Activated CD8-positive, alpha-beta memory T cell treated with anti-CD3 and anti-CD28 coated beads, Interleukin-2, amount 50 U/mL, for 48 hours (primary cell): ENCODE data around the gene SOX6.
"Not testable (repeated sequence)": the region's sequence is repeated elsewhere in the genome, so short reads cannot be mapped to it uniquely, and the experiment has no call there.

ENCODE experiments used
- DNase-seq: peaks from one replicate; pipeline ENCODE4 v3.0.0-alpha.2; 2020

SOX6 gene

DNA sequence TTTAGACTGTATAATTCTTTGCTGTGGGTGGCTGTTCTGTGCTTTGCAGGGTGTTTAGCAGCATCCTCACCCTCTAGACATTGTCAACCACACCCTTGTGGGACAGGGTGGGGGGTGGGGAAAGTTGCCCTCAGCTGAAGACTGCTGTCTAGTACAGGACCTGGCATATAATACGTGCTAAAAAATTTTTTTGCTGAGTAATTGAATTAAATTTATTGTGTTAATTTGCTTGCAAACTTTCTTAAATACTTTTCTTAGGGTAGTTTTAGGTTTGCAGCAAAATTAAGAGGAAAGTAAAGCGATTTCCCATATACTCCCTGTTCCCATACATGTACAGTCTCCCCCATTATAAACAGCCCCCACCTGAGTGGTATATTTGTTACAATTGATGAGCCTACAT lies 268.5 kb downstream of the SOX6 start:
- DNase-seq = no peak

DNA sequence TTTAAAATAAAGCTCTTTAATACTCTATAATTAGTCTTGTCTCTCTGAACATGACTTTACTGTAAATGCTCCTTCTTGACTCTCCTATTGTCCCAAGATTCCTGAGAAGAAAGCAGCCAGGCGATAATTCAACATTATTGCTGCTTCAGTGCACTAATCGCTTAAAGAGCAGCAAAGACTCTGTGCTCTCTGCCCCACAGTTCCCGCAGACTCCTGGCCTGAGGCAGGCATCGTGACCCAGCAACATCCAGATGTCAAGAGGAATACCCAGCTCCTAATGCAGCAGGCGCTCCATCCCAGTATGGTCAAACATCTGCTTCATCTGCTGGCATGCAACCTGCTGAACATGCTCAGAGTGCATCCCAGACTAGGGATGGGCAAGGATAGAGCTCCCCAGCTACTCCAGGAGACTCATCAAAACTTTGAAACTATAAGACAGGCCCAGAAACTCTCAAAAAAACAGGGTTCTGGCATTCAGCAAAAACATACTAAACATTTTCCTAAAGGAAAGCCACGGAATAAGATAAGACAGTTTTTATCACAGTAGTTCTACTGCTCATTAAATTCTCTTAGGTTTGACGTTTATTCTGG lies 270.0 kb downstream of the SOX6 start:
- DNase-seq = no peak

DNA sequence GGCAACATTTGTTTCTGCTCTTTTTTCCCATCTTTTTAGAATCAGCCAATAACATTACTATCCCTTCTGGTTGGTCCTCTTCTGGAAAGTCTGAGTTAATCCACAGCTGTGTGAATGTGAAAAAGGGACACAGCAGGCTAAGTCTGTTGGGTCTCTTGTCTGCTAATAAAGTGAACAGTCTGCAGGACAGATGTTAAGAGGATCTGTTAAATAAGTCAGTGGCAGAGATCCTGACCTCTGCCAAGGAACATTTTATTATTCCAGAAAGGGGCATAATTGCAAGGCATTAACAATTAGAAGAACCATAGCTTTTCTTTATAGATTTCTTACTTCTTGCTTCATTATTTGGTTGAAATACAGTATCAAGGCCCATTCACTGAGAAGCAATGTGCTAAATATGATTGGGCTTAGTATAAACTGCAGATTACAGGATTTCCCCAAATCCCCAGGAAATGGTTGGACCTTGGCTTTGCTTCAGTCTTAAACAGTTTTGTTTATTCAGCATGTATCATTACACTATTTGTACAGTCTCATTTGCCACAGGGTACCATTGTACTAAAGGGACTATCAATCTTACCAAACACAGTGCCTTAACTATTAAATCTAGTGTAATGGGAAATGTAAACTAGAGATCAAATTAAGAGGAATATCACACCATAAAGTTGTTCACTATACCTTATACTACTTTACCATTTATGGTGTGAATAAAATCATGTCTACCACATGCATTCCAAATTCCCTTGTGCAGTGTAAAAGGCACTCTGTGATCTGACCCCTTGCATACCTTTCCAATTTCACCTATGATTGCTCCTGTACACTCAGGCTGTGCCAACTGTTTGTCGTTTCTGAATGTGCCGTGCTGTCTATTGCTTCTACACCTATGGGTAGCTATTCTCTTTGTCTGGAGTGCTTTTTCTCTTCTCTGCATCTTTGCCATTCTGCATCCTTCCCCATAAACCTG lies 274.0 kb downstream of the SOX6 start:
- no peak for DNase-seq

DNA sequence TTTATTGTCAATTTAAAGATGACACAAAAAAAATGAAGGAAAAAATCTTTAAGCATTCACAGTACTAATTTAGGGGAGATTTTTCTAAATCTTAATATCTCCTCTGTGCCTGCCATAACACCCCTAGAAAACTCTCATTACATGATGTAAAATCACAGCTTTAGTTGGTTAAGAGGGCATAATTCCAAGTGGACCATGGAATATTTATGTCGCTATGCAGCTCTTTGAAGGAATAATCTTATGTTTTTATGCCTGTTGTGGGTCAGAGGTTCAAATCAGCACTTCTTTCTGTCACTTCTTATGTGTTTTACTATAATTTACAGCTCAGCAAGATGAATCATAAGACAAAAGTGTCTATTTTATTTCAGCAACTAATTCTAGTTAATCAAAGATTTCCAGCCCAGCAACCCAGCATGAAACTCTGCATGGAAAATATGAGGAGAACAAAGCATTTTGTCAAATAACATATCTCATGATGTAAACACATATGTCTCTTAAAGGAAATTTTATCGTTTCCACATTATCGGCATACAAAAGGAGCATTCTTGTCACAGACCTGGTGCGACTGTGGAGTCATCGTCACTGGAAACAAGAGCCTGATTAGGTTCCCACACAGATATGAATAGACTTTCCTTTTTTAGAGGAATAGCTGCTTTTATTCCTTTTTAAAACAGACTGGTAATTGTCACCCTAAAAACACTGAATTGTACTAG lies 274.8 kb downstream of the SOX6 start:
- DNase-seq = no peak

DNA sequence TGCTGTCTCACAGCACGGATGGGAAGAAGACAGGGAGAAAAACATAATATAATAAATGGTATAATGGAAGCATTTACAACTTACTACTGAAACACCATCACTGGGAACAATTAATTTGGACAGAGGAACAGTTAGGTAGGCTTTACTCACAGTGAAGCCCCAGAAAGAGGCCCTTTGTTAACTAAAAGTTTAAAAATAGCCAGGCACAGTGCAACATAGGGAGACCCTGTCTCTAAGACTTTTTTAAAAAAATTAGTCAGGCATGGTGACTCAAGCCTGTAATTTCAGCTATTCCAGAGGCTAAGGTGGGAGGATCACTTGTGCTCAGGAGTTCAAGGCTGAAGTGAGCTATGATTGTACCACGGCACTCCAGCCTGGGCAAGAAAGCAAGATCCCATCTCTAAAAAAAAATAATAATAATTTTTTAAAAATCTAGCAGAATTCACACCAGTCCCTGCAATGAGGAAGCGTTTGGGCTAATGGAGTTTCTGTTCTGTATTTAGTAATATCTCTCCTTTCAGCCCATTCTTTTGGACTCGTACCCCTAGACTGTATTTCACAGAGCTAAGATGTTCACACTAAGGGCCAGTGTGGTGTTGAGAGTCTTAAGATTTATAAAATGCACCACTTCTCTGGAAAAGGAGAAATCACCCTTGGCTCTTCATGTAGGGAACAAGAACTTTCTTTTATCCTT lies 275.5 kb downstream of the SOX6 start:
- no peak for DNase-seq

DNA sequence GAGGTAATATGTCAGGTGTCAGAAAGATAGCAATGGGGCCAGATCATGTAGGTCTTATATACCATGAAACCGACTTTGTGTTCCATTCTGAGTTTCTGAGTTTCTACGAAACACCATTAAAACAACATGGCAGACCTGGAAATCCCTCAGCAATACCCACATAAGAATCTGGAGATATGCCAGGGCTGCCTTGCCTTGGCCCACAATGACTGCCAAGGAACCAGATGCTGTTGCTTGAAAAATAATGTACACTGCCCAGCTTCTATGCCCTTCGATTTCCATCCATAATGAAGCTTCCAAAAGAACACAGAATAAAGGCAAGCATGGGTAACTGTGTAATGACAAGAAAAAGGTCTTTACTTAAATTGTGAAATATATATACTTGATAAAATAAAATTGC lies 277.4 kb downstream of the SOX6 start:
- no peak for DNase-seq

DNA sequence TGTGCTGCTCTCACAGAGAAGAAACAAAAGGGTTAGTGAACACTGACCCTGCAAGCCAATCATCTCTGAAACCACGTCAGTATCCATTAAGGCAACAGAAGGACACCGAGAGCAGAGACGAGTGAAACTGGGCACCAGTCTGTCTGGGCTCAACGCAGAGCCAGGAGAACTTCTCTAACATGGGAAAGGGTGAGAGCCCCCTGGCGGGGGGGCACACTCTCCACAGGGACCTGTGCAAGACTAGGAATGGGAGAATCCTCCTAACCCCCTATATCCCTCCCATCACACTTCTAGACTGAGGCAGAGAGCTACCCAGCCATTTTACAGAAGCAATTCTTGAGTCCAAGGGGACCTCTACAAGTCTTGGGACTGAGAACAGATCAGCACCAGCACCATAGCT lies 285.8 kb downstream of the SOX6 start:
- no peak for DNase-seq

DNA sequence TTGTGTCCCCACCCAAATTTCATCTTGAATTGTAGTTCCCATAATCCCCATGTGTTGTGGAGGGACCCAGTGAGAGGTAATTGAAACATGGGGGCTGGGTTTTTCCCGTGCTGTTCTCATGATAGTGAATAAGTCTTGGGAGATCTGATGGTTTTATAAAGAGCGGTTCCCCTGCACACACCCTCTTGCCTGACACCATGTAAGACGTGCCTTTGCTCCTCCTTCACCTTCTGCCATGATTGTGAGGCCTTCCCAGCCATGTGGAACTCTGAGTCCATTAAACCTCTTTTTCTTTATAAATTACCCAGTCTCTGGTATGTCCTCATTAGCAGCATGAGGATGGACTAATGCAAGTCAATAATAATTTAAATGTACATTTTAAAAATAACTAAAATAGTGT lies 289.1 kb downstream of the SOX6 start:
- DNase-seq = not testable (repeated sequence)

DNA sequence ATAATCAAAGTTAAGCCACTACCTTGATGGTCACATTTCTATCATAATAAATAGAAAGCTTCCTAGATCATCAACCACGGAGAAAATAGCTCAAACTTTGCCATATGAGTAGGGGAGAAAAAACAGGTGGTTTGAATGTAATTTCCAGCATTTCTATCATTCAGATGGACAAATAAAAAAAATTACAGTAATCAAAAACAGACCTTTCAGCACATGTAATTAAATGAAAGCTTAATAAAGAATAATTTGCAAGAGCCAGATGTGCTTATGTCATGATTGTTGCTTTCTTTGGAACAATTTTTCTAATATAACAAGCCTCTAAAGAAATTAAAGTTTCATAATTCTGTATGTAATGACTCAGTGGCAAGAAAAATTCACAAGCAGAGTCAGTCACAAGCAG lies 297.0 kb downstream of the SOX6 start:
- DNase-seq = no peak

DNA sequence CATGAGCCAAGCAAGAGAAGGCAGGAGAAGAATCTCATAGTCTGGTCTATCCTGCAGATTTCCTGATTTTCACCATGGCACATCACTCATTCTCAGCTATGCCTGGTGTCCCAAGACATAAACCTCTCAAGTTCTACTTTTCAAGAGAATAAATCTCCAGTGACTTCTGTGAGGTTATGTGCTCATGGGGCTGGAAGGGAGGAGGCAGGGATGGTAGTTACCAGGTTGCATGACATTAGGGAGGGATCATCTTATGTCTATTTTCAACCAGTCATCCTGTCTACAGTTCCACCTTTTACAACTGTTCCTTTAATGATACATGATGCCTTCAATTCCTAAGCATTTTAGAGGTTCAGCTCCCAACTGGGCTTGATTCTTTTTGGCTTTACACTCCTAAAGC lies 297.7 kb downstream of the SOX6 start:
- no peak for DNase-seq

DNA sequence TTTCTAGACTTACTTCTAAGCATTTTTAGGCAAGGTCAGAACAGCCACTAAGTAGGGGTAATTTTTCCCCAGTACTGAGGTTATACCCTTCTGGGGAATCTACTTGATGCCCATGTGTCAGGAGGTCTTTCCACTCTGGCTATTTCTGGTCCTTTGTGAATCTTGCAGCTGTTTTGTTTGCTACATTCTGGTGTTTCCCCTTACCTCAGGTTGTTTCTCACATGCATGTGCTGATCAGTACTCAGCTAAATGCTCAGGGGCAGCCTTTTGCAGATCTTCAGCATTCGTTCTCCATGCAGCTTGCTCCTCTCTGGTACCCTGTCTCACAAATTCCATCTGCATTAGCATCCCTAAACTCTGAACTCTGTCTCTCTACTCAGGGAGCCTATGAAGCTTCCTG lies 303.6 kb downstream of the SOX6 start:
- no peak for DNase-seq

DNA sequence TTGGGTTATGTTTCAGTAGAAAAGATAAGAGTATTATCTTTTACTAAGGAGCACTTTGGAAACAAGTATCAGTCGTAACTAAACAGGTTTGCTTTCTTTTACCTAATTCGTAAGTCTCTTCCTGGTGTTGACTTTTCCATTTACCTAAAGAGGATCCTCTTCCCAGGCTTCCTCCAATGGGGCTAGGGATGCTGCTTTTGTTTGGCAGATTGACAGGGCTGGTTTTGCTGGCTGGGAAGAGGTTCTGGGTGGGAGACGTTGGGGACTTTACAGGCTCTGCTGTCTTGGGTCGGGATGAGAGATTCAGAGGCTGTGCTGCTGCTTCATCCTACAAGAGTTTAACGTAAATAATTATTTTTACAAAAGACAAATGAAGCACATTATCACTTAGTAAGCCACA lies 306.7 kb downstream of the SOX6 start:
- no peak for DNase-seq

DNA sequence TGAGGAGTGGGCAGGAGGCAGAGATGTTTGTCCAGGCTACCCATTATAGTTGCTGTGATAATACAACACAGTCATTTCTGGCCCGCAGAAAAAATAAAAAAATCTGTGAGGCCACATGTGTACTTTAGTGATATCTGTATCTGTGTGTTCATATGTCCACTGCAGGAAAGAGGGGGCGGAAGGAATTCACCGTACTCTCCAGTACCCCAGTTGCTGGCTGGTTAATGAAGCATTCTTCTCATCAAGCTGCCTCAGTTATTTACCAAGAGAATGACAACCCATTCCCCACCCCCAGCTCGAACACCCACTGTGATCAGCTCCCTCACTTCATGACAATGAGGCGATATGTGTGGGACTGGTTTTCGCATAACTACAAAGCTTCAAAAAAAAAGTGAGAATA lies 309.3 kb downstream of the SOX6 start:
- no peak for DNase-seq

DNA sequence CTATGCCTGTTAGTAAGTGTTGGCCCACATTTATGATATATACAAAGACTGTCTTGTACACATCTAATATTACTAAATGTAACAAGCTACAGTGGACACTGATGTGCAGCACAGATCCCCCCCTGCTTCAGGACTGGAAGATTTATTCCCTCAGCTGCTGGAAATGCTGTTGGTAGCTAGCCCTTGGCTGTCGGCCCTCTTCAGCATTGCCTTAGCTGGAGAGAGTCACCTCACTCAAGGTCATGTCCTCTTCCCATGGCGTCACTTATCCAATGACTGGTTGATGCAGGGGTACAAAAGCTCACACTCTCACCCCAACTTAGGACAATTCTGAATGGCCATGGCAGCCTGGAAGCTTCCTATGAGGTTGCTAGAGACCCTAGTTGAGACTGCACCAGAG lies 312.7 kb downstream of the SOX6 start:
- no peak for DNase-seq

DNA sequence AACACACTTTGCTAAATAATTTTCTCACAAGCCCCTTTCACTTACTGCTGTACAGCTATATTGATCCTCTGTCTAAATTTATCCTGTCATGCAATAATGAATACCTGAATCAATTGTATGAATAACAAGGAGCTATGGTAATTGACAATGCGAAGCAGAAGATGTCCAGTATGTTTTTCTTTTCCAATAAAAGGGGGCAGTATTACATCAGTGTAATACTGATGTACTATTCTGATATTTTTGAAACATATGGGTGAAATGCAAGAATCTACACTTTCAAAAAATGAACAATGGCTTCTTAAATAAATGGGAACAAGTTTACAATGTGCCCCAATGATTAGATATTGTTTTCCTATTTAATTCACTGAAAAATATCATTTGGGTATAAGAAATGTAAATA lies 315.1 kb downstream of the SOX6 start:
- DNase-seq = no peak

DNA sequence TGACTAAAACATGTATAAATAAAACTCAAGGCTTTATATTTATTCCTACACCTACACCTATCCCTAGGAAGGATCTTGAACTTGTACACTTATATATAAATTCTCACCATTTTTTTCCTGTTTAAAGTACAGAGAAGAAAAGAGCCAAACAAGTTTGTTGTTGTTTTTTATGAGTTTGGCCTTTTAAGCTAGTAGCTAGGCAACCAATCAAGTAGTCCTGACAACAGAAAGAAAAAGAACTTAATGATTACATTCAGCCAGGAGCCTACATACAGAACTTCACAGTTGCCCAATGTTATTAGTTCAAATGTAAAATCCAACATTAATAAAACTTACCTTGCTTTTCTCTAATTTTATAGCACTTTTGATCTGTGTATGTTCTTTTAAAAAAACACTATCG lies 316.2 kb downstream of the SOX6 start:
- DNase-seq = no peak

DNA sequence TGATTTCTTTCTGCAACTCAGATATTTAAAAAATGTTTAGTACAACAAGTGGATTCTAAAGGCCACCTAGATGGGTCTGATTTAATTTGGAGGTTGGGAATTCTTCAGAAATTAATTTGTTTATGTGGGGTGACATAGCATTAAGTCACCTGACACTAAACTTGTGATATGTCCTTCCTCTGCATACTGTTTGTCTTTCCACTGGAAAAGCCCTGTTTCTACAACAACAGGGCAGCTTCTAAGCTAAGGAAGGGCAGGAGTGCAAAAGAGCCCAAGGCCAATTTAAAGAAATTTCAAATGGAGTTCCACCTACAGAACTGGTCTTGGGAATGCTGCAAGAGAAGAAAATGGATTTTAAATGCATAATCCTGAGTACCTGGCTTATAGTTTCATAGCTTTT lies 319.2 kb downstream of the SOX6 start:
- DNase-seq = no peak

DNA sequence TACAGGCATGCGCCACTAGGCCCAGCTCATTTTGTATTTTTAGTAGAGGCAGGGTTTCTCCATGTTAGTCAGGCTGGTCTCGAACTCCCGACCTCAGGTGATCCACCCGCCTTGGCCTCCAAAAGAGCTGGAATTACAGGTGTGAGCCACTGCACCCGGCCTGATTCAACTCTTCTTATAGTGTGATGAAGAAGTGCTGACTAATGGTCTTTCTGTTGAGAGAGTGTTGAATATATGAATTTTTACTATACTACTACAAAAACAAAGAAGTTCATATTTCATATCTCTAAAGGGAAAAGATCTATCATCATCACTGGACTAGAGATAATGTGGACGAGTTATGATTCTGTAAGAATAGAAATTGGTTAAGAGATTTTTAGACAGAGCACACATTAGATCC lies 320.1 kb downstream of the SOX6 start:
- no peak for DNase-seq

DNA sequence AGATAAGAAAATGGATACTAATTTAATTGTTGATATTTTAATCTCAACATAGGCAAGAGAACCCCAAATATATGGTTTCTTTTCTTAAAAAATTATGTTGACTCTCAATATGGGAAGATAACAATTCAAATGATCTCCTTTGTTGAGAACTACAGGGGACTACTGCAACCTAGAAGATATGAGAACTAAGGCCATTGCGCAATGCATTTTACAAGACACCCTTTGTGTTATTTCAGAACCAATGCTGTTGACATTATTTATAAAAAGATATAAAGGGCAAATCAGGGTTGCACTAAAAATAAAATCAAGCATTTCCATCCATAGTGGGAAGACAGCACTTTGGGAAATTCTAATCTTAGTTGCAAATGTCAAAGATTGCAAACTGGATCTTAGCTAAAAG lies 322.3 kb downstream of the SOX6 start:
- DNase-seq = no peak

DNA sequence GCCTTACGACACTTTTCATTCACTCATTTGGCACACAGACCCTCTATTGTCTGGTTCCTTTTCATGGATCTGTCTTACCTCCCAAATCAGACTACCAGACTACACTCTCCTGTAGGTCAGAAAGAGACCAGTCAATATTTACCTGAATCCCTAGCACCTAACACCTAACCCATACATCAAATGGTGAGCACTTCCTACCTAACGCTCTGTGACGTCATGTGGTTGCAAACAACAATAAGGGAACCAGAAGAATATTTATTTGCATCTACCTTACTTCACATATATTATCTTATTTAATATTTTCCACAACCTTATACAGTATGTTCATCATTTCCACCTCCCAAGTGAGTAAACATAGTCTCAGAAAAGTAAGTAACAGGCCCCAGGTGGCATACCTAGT lies 323.4 kb downstream of the SOX6 start:
- DNase-seq = no peak

DNA sequence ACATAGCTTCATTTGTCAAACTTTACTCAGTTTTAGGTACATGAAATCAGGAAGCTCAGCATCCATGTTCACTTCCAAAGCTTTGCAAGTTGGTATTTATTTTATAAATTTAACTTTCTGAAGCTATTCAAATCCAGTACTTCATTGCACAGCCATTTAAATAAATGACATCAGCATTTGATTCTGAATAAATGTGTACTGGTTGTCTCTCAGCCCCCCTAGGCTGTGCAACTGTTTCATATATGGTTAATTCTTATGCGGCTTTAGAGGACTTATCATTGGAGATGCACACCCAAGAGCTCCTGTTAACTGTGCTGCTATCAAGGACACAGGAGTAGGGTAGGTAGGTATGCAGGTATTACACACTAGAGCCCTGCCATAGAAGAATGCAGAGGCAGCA lies 325.1 kb downstream of the SOX6 start:
- DNase-seq = no peak

DNA sequence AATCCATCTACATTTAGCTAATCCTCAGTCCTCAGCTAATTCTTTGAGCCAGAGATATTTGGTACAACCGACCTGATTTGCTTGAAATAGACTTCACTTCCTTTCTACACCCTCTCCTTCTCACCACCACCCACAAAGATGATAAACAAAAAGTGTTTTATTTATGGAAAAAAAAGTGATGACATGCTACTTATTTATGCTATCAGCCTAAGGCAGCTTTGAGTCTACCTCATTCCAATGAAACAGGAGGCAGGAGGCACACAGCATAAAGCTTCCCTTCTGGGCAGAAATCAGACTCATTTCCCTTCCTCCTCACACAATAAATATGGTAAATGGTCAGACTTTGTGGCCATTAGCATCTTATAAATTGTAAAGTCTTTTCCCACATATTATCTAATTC lies 325.7 kb downstream of the SOX6 start:
- no peak for DNase-seq

DNA sequence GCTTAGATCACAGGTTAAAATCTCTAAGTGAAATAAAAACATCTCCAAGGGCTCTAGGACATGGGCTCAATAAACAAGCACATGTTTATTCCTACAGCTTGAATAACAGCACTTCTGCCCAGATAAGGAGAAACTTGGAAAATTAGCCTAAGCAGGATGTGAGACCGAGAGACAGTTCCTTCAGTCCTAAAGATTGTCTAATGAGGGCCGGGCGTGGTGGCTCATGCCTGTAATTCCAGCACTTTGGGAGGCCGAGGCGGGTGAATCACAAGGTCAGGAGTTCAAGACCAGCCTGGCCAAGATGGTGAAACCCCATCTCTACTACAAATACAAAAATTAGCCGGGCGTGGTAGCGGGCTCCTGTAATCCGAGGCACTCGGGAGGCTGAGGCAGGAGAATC lies 327.2 kb downstream of the SOX6 start:
- DNase-seq = not testable (repeated sequence)
